ENCODE results near the gene ZSCAN30. TPM values are rescaled to one million over a fixed set of nuclear protein-coding genes. Genes with fewer than 3 reads are reported as not detected.

The ZSCAN30 gene
- total RNA-seq, result 10 to 100 TPM; 12.8 to 18.7 TPM

DNA sequence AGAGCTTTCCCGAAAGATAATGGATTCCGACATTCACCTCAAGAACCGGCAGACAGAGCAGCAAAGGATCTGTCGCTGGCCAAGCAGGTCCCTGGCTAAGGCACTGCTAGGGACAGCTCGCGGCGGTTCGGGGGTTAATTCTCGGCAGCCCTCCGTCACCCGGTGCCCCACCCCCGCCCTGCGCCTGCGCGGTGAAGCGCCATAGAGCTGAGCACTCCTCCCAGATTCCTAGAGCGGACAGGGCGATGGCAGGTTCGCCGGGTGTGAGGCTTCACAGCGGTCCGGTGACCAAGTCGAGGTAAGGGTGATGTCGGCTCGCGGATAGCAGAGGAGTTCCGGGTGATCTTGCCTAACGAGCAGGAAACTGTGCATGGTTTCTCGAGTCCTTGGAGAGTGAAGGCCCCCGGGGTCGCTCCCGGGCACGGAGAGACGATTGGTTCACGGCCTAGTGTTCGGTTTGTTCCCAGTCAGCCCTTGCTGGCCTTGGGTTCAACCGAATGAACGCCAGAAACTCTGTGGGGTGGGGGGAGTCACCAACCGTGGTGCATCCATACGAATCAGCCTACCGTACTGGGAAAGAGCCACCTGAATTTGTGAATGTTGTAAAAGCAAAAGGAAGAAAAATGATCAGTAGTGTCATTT, at the start of gene ZSCAN30:
ZSCAN30 (minus strand) TSS at position 136 of the 642 bp plus-strand sequence. CDS start 25,877 bp downstream, outside the sequence.
- peak; percentile 93 for DNase-seq (ENCODE audit: low spot score)
- Histone ChIP-seq H3K9me3 (no peaks in the 10 kb centered on the region), H3K4me3 (peak within 1 kb of the TSS; percentile 71 to 87), H3K4me1 (peaks cover 0 to 31% of the 10 kb centered on the region in 2 donors), H3K27ac (peak within 1 kb of the TSS; percentile 91), H3K36me3 (no peaks in the 10 kb centered on the region), H3K27me3 (no peaks in the 10 kb centered on the region)
- TF ChIP-seq, protein P1, sequence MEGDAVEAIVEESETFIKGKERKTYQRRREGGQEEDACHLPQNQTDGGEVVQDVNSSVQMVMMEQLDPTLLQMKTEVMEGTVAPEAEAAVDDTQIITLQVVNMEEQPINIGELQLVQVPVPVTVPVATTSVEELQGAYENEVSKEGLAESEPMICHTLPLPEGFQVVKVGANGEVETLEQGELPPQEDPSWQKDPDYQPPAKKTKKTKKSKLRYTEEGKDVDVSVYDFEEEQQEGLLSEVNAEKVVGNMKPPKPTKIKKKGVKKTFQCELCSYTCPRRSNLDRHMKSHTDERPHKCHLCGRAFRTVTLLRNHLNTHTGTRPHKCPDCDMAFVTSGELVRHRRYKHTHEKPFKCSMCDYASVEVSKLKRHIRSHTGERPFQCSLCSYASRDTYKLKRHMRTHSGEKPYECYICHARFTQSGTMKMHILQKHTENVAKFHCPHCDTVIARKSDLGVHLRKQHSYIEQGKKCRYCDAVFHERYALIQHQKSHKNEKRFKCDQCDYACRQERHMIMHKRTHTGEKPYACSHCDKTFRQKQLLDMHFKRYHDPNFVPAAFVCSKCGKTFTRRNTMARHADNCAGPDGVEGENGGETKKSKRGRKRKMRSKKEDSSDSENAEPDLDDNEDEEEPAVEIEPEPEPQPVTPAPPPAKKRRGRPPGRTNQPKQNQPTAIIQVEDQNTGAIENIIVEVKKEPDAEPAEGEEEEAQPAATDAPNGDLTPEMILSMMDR (IDR thresholded peaks at IDR 0.05), result no peak

DNA sequence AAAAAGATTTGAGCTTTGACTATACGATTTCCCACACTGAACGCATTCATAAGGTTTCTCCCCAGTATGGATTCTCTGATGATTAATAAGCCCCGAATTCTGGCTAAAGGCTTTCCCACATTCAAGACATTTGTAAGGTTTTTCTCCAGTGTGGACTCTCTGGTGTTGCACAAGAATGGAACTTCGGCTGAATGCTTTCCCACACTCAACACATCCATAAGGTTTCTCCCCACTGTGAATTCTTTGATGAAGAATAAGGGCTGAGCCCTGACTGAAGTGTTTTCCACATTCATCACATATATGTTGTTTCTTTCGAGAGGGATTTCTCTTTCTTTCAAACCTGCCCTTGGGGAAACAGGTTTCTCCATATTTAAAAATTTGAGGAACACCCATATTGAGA, 47.3 kb upstream of the ZSCAN30 start:
- no peaks in the 10 kb centered on the region for H3K27me3 ChIP-seq
- H3K36me3 ChIP-seq, result peaks cover 80% of the 10 kb centered on the region
- no peak overlapping the region for H3K27ac ChIP-seq
- TF ChIP-seq, protein P1 (IDR thresholded peaks at IDR 0.05), result no peak
- peaks cover 0 to 29% of the 10 kb centered on the region in 2 donors for H3K4me1 ChIP-seq
- DNase-seq (ENCODE audit: low spot score), result no peak
- no peak overlapping the region for H3K4me3 ChIP-seq
- no peaks in the 10 kb centered on the region for H3K9me3 ChIP-seq

DNA sequence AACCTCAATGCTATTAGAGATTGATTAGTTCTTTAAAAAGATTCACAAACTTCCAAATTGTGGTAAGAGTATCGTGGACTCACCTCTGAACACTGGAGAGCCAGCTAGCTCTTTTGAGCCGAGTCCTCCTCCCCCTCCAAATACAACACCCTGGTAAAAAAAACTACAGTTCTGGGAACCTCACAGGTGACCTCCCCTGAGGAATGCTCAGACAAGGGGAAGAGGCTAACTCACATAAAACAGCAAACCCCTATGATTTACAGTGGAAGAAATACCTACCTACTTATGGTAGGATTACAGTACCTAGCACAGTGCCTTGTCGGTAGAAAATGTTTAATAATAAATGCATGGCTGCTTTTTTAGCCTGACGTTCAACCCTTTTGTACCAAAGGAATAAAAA, 45.8 kb upstream of the ZSCAN30 start:
- H3K36me3 ChIP-seq, result peaks cover 88% of the 10 kb centered on the region
- TF ChIP-seq, protein P1 (IDR thresholded peaks at IDR 0.05), result no peak
- no peaks in the 10 kb centered on the region for H3K27me3 ChIP-seq
- H3K4me1 ChIP-seq, result peaks cover 0 to 18% of the 10 kb centered on the region in 2 donors
- no peak overlapping the region for H3K4me3 ChIP-seq
- H3K9me3 ChIP-seq, result no peaks in the 10 kb centered on the region
- no peak overlapping the region for H3K27ac ChIP-seq
- no peak for DNase-seq (ENCODE audit: low spot score)

DNA sequence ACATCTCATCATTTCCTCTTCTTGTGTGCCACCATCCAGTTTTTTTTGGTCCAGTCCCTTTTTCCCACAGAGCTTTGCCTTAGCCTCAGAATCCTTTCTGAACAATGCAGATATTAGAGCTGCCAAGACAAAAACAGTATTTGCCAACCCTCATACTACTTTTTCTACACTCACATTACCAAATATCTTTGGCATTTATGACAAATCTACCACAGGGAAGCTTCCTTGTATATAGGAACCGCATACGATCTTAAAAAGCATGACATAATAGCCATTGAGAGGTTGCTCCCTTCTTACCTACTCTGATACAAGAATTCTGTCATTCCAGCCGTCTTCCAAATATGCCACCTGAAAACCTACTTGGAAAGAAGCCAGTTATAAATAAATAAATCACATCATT, 44.8 kb upstream of the ZSCAN30 start:
- Histone ChIP-seq H3K27ac (no peak overlapping the region), H3K27me3 (no peaks in the 10 kb centered on the region), H3K4me1 (peaks cover 0 to 15% of the 10 kb centered on the region in 2 donors), H3K9me3 (no peaks in the 10 kb centered on the region), H3K36me3 (peaks cover 80% of the 10 kb centered on the region), H3K4me3 (no peak overlapping the region)
- no peak for DNase-seq (ENCODE audit: low spot score)
- TF ChIP-seq, protein P1 (IDR thresholded peaks at IDR 0.05), result no peak

DNA sequence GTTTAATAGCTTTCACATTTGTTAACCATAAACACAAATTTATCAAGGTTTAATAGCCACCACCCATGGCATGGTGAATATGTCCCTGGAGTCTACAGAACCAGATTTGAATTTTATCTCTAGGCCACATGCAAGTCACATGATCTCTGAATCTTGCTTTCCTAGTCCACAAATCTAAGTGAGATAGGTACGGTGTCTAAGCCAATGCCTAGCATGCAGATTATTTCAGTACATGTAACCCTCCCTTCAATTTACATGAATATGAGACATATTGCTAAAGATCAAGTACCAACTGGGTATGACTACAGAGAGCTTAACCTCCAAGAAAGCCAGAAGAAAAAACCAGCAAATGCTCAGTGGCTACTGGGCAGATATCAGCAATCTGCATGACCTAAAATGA, 44.2 kb upstream of the ZSCAN30 start:
- no peaks in the 10 kb centered on the region for H3K27me3 ChIP-seq
- DNase-seq (ENCODE audit: low spot score), result no peak
- no peaks in the 10 kb centered on the region for H3K9me3 ChIP-seq
- peaks cover 0 to 15% of the 10 kb centered on the region in 2 donors for H3K4me1 ChIP-seq
- H3K27ac ChIP-seq, result no peak overlapping the region
- peaks cover 74% of the 10 kb centered on the region for H3K36me3 ChIP-seq
- TF ChIP-seq, protein P1 (IDR thresholded peaks at IDR 0.05), result no peak
- H3K4me3 ChIP-seq, result no peak overlapping the region

Measured in right atrium auricular region (tissue), 2 donors.